GM18870 (cell line): Measurements from ENCODE around the gene HOXC10.

Experiments
- ATAC-seq: cut with Tn5 transposase; IDR thresholded peaks from one replicate; pipeline ENCODE4 v1.9.1; 2021; ENCODE audit warnings: moderate library complexity; ENCODE audit not compliant: unreplicated experiment

Gene HOXC10

DNA sequence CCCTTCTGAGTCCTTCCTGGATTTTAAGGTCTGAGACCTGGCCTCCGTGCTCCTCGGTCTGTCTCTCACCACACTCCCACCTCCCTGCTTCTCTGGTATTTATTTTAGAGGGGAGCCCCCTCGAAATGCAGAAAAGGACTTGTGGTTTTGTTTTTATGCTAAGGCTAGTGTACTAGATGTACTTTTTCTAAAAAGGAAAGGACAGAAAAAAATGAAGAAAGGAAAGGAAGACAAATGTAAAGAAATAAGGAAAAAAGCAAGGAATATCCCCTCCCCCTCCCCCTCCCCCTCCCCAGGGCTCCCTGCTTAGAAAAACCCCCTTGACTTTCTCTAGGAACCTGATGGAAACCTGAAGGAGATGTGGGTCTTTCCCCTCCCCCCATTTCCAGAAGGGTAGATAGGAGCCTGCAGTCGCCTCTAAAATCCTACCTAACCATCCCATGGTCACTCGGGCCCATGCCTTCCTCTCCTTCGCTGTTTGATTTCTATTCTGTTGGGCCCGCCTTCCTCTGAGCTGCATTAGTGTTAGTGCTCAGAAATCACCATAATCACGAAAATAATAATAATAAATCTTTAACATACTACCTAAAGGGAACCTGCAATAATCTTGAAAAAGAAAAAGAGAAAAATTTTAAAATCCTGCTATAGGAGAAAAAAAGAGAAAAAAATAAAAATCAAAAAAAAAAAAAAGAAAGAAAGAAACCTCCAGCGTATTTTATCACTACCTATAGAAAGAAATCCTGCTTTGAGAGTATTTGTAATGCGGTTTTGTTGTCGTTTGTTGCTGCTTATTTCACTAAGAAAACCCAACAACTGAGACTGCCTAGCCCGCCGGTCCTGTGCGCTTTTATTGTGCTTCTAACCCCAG, 27.0 kb downstream of the HOXC10 start:
- no peak for ATAC-seq

DNA sequence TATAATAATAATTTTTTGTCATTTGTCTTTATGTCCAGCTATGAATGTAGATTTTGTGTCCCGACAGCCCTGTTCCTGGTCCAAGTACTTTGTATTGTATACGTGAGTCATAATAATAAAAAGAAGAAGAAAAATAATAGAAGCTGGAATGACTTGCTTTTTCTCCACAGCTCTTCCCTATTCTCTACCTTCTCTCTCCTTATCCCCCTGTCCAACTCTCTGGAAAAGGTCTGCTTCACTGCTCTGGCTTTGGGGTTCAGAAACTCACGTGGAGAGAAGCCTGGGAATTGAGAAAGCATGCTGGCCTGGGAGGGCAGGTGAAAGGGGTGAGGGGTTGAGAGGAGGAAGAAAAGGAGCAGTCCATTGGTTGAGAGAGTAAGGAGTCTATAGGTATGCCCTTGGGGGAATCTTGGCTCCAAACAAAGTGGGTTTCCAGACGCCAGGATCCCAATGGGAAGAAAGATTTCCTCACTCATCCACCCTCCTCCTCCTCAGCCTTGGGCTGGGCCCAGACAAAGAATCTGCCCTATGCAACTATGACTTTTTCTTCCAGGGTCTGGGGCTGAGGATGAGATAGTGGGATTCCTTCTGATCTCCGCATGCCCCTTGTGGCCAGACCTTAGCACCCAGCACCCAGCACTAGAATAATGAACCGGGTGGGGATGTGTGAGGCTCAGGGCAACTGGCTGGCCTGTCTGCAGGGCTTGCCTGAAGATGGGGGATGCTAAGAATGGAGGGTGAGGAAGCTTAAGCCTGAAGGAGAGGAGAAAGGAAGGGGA, 27.9 kb downstream of the HOXC10 start:
- ATAC-seq = no peak

DNA sequence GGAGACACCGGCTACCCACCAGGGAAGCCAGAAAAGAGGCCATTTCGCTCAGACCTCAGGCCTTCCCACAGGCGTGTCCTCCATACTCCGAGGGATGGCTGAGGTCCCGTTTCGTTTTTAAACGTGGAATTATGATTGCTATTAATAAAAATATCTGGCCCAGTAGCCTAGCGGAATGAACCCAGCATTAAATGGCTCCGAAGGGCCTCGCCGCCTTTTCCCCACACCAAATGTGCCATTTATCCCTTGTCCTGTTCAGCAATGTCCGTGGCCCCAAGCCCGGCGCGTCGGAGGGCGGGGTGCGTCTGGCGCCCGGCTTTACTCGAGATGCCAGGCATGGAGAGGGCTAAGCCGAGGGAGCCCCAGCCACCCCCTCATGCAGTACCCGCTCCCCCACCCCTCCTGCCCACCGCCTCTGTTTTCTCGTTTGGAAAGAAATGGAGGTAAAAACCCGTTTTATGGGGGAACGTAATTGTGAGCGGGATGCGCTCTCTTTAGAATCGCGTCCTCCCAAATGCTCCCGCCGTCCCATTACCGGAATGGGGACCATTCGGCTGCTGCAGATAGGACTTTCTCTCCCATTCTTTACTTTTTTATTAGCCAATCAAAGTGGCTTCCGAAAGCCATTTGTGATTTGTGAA, 29.6 kb downstream of the HOXC10 start:
- no peak for ATAC-seq

DNA sequence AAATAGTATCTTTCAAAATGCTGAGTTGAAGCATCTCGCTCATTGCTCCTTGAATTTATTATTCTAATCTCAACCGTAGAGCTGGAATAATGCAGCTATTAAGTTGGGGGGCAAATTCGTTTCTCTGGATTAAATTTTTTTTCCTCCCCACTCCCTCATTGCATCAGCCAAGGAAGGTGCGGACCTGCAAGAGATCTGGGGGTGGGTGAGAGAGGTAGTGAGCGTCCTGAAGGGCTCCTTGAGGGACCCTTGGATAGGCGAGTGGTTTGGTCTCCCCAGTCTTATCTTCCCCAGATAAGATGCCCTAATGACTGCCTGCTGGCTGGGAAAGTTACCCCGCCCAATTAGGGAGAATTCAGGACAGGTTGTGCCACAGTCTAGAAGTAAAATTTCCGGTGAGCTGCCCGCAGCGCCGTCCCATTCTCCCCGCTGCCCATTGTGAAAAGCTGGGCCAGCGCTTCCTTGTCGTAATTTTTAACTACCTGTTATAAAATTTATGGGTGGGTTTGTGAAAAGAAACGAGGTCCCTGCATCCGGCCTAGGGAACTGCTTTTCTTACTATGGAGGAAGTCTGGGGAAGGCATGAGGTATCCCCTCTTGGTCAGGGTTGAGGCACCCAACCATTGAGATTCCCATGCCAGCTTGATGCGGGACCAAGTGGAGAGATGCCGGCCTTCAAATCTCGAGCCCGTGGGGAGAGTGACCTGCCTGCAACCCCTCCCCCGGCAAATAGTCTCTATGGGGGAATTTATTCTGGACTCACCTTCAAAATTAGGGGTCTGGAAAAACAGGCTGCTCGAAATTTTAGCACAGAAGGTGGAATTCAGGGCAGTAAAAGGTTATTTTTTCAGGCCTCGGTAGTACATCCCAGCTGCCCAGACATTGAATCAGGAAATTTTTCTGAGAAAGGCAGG, 30.3 kb downstream of the HOXC10 start:
- no peak for ATAC-seq

DNA sequence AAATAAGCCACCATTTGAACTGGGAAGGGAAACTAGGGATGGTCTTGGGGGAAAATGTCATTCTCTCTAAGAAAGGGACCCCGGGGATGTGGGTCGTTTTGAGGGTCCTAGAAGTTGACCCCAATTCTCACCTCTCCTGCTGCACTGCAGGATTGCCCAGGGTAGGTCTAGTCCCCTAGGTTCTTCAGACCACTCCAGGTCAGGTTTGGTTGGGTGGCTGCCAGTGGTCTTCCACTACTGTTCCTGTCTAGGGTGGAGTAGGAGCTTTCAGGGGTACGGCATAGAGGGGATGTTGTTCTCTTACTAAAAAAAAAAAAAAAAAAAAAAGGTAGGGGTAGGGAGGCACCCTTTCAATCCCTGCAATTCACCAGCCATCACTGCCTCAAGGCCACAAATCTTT, 31.1 kb downstream of the HOXC10 start:
- ATAC-seq = no peak

DNA sequence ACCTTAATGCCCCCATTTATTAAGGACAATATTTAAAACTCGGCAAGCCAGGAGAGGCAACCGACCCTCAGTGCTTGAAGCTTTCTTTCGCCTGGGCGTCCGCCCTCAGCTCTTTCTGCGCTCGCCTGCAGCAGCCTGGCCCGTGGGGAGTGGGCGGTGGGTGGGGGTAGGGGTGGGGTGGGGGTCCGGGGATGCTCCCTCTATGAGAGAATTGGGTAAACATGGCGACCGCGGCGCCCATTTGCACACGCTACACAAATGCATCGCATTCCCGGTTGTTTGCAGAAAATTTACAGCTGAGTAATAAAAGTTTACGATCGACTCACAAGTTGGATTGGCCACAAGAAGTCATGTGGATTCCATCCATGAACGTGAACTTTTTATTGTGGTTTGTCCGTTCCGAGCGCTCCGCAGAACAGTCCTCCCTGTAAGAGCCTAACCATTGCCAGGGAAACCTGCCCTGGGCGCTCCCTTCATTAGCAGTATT, 31.6 kb downstream of the HOXC10 start:
- no peak for ATAC-seq

DNA sequence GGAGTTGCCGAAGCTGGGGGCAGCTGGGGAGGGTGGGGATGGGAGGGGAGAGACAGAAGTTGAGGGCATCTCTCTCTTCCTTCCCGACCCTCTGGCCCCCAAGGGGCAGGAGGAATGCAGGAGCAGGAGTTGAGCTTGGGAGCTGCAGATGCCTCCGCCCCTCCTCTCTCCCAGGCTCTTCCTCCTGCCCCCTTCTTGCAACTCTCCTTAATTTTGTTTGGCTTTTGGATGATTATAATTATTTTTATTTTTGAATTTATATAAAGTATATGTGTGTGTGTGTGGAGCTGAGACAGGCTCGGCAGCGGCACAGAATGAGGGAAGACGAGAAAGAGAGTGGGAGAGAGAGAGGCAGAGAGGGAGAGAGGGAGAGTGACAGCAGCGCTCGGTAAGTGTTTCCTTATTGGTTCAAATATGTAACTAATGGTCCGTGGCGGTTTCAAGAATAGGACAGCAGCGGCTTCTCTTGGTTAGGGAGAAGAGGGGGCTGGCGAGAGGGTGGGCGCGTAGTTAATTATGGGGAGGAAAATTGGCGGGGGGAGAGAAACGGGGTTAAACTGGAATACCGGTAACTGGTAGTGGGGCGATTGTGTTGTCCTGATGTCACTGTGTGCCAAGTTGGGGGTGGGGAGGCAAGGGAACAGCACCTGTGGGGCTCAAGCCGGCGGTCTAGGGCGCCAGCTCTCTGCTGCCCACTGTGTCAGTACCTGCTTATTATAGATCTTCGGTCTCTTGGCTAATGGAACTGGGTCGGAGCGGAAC, 32.3 kb downstream of the HOXC10 start:
- peak; percentile 12 for ATAC-seq

DNA sequence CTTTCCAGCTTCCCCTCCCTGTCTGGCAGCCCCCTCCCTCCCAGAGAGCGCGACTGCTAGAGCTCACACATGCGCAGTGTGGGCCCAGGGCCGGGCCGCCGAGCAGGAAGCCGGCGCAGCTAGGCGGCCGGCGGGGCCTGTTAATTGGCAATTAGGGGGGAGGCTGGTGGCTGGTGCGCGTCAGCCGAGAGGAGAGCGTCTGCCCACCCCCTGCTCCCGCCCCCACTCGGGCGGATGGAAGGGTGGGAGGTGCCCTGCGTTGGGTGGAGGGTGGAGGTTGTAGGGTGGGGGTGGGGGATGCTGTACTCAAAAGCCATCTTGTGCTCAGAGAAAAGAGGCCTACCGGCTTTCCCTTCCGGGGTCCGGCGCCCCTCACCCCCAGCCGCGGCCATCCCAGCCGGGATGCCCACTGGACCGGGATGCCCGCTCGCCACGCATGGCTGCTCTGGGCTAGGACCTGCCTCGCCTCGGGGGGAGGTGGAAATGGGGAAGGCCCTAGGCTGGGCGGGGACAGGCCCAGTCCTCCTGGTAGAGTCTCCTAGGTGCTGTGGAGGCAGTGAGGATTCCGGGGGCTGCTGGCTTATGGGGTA, 33.0 kb downstream of the HOXC10 start:
- ATAC-seq = peak; percentile 61

DNA sequence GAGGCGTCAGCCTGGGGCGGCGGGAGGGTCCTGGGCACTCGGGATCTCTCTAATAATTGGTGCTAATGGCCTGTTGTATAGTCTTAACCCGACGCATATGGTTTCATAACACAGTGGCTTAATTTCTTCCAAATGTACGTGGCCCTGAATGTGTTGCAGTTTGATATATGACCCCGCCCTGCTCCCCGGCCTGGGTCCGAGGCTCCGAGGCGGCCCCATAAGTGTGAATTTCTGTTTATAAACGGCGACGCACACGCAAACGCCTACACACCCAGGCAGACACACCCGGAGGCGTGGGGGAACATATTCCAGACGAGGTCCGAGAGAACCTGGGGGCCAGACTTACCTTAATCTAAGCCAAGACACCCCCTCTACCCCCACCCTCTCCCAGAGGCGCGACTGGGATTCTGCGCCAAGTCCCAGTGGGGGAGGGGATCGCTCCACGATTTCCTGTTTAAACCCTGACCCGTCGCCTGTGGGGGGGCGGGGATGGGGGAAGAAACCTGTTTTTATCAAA, 33.6 kb downstream of the HOXC10 start:
- ATAC-seq = no peak

DNA sequence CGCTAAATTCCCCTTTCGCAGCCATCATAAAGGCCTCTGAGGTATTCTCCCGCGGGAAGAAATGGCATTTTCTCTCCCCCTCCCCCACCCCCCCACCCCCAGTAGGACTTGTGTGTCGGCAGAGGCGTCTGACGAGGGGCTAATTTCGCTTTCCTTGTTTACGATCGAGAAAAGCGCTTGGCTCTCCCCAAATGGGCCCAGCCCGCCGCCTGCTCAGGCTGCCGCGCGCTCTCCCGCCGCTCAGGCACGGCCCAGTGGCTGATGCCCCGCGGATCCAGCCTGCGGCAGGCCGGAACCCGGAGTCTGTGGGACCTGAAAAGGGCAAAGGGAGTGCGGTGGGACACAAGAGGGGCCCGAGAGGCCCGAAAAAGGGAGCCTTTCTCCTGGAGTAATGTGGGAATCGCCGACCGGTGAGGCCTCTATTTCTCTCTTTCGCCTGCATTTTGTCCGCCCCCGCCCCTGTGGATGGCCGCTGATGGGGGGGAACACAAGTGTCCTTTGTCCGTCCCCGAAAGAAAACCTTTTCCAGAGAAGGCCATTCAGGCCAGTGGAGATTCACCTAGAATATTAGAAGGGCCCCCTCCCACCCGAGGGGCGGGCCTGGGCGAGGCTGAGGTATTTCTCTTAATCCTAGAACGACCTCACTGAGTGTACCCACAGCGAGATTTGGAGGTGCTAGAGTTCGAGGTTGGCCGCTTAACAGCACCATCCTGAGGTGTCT, 34.3 kb downstream of the HOXC10 start:
- ATAC-seq = no peak

DNA sequence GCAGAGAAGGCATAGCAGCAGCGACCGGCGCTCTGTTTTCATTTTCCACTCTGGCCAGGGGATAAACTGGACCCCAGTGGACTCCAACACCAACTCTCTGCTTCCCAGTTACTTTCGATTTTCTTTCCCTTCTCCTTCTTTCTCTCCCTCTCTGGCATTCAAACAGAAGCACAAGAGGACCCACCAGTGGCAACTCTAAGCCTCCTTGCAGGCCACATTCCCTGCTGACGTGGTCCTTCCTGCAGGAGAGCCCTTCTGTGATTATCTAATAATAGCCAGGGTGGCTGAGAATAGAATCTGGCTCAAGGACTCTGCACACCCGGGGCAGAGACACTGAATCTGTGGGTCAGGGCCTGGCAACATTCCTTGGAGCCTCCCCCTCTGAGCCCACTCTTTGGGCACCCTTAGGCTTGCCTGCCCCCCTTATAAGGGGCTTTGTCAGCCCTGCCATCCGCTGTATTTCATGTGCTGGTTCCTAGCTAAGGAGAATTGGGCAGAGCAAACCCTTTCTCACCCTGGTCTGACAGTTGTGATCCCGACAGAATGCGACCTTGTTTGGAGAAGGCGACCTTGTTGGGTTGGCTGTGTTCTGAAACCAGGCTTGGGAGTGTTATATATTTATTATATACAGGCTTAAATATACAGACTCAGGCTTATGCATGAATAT, 35.1 kb downstream of the HOXC10 start:
- no peak for ATAC-seq

DNA sequence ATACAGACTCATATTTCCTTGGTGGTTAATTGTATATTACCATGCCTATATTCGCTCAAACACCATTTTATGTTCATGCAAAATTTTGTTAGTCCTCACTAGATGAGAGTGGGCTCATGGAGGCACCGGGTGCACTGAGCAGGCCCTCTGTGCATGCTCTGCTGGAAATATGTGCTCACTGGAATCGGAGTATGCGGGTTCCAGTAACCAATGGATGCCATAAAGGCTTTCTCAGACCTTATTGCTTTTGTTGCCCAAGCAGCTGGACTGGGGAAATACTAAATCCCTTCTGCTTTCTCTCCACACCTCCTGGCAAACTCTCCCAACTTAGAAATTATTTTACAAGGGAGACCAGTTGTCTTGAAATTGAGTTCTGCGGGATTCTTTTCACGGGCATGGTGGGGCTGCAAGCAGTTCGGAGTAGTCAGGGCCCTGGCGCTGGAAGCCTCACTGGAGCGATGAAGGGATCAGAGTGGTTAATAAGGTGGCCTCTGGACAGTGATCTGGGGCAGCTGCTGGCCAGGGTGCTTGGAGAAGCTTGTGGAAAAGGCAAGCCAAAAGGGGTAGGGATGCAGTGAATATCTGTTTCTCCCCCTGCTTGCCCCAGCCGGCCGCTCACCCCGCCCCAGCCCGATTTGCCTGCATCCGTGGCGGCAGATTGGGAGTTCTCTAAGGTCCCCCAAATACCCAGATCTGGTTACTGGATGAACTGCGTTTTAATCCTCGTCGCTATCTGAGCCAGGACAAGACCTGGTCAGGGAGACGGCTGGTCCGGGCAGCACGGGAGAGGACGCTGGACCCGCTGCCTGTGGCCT, 35.9 kb downstream of the HOXC10 start:
- ATAC-seq = no peak

DNA sequence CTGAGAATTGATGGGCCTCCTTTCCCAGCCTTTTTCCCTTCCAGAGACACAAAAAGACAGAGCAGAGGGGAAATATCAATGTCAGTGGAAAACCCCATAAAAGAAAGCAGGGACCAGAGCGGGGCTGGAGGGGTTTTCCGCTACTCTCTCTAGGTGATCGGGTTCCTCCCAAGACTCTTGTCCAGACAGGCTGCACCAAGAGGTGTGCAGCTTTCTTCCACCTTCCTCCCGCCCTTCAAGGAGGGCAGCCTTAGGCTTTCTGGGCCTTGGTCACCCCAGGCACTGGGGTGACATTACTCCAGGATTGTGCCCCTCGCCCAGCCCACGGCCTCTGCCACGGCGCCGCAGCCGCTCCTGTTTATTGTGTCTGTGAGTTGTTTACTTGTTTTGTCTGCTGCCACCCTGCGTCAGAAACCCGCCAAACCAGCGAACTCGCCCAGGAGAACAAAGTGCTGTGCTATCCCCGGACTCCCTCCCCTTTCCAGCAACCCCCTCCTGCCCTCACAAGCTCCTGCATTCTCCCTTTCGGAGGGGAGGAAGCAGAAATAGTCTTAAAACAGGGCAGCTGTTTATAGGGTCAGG, 36.6 kb downstream of the HOXC10 start:
- no peak for ATAC-seq

DNA sequence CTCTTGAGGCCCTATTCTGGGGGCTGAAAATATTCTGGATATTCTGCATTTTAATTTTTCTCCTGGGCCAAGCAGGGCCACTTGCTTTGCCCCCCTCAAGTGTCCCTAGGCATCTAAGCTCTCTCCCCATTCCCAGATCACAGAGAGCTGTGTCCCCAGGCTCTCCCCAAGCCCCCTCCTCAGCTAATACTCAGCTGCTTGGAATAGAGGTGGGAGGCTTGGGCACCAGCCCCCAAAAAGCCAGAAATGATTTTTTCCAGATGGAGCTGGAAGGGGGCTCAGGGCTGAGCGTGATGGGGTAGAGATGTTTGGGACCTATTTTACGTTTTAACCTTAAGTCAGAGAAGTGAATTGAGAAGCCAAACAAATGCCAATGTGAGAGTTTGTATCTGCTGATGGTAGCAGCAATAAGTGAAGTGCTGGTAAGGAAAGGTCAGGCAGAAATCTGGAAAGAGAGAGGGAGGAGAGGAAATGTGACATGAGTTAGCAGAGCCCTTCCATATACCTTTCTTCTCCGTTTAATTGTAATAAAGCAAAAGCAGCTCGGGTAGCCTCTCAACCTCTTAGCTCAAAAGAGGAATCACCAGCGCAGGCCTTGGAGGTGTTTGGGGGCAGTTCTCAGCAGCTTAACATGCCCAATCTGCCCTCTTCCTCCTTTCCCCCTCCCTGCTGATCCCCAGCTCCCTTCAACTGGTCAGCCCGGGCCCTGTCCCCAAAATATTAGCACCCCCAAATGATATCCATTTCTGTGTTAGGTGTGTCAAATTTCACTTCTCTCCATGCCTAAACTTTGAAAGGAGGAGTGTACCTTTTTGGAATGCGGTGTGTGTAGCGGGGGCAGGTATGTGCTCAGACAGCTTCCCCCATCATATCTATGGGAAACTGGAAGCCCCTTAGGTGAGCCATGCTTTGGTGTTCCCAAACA, 38.3 kb downstream of the HOXC10 start:
- no peak for ATAC-seq

DNA sequence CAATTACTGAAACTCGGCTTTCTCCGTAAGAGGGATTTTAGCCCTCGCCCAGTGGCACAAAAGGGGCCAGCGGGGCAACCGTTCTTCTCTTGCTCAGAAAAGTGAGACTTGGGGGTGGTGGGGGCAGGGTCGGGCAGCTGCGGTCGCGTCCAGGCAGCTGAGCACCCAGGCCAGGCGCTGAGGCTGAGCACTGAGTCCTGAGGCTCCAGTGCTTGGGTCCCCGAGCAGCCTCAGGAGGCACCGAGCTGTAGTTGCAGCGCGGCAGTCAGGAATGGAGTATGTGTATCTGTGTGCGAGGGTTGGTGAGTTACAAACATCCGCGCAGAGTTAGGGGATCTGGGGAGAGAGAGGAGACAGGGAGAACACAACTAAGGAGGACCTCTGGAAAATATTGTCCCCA, 39.2 kb downstream of the HOXC10 start:
- ATAC-seq = no peak
